Measurements from ENCODE around the gene C10orf143.
"Not testable (repeated sequence)": the region's sequence is repeated elsewhere in the genome, so short reads cannot be mapped to it uniquely, and the experiment has no call there.

Gene C10orf143

GRCh38 chr10:130027716-130028464 is 82.7 kb downstream of the C10orf143 start:
- DNase-seq, result no peak

DNA sequence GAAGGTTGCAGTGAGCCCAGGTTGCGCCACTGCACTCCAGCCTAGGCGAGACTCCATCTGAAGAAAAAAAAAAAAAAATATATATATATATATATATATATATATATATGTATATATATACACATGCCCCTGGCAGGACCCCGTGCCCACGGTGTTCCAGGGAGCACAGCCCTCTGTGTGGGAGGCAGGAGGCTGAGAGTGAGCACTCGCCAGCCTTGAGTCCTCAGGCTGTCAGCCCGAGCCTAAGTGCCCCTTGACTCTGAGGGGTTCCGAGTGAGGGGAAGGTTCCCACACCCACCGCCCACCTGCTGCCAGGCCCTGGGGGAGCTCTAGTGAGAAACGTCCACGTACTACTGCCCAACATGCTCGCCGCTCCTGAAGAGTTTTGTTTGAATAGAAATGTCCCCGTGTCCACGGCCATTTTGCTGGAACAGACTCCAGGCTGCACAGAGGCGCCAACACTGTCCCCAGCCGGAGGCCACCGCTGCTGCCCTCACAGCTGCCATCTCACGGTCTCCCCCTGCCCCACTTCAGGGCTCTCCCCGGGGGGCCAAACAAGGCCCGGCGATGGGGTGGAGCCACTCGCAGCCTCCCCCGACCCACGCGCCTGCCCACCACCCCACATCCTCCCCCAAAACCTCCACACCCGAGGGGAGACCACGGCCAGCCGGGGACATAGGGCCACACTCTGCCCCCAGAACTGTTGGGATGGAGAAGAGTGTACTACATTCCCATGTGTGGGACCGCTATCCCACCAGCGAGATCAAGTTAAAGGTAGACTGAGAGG is 83.8 kb downstream of the C10orf143 start:
- DNase-seq, result no peak

DNA sequence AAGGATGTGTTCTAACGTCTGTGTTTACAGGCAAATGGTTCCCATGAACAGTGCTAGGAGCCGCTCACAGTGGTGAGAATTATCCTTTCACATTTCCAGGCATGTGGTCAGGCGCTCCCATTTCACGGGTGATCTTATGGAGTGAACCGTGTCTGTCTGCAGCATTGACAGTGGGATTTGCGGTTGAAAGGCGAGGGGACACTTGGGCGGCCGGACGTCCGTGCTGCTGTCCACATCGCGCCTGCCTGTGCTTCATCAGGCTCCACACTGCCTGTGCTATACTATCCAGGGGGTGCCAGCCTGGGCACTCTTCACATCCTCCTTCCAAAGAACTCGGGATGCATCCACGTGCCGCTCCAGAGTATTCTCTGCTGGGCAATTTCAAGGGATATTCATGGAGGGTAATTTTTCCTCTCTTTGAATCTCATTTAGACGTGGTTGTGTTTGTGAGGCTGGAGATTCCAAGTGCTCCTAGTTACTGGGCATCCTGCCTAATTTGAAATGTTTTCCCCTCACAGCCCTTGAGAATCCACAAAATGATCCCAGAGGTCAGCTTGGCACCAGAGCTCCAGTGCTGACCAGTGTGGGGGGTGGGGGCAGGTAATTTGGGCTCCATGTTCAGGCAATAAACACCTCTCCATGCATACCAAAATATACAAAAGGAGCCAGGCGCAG is 84.7 kb downstream of the C10orf143 start:
- no peak for DNase-seq

DNA sequence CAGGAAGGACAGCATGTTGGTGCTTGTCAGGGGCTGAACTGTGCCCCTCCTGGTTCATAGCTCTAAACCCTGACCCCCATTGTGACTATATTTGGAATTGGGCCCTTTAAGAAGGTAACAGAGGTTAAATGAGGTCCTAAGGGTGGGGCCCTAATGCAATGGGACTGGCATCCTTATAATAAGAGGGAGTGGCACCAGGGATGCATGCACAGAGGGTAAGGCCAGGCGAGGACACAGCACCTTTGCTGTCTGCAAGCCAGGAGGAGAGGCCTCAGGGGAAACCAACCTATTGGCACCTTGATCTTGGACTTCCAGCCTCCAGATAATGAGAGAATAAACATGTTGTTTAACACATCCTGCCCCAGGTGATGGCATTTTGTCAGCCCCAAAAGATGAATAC is 85.3 kb downstream of the C10orf143 start:
- DNase-seq, result no peak

DNA sequence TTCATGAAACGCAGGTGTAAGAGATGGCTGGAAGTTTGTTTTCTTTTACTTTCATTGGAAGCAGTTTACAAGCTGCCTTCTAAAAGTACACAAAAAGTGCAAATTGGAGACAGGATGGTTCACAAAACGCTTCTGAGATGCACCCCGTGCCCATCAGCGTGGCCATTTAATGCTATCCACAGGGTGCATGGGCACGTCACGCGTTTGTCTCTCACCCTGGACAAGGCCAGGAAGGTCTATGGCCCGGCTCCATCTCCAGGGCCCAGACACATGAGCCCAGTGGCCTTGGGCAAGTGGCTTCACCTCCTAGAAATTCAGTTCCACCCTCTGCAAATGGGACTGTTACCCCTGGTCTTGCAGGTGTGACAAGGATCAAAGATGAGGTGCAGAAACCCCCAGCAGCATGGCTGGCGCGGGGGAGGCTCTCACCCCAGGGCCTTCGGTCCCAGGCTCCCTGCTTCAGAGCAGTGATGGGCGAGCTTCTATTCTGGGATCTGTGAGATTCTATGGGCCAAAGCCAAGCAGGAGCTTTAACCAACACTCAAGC is 85.8 kb downstream of the C10orf143 start:
- DNase-seq, result no peak

- not testable (repeated sequence) for DNase-seq
Measured at GRCh38 chr10:130024326-130024725, 86.3 kb downstream of the C10orf143 start.

DNA sequence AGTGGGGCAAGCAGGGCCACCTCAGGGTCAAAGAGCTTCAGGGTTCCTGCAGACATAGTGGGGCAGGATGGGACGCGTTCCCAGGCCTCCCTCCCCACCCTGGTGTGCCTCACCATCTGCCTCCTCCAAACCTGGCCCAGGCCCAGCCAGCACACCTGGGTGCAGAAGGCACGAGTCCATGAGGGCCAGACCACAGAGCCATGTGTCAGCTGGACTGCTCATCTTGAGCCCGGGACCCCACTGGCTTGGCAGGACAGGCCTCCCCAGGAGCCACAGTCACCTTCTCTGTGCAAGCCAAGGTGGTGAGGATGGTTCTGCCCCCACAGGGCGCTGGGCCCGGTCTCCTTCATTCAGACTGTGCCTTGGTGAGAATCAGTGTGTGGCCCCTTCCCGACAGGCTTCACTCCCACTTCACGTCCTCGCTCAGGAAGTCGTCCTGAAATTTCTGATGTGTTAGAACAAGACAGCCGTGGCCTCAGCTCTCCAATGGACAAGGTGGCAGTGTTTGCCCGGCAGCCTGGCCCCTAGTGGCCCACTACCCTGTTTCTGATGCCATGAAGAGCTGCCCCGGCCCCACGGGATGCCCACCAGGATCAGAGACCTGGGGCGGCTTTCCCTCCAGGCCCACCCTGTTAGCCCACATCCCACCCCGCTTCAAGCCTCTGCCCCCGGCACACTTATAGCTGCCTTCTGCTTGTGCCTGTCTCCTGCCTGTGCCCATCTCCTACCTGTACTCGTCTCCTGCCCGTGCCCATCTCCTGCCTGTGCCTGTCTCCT is 87.0 kb downstream of the C10orf143 start:
- DNase-seq, result no peak

GRCh38 chr10:130022511-130023299 is 87.9 kb downstream of the C10orf143 start:
- DNase-seq, result no peak

DNA sequence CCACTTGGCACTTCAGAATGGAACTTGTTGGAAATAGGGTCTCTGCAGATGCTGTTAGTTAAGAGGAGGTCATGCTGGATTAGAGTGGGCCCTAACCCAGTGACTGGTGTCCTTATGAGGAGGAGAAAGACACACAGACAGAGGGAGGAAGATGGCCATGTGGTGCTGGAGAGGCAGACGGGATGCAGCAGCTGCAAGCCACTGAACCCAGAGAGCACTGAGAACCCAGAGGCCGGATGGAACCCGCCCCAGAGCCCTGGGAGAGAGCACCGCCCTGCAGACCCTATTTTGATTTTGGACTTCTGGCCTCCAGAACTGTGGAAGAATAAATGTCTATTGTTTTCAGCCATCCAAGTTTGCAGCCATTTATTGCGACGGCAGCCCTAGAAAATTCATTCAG is 88.5 kb downstream of the C10orf143 start:
- DNase-seq, result no peak

DNA sequence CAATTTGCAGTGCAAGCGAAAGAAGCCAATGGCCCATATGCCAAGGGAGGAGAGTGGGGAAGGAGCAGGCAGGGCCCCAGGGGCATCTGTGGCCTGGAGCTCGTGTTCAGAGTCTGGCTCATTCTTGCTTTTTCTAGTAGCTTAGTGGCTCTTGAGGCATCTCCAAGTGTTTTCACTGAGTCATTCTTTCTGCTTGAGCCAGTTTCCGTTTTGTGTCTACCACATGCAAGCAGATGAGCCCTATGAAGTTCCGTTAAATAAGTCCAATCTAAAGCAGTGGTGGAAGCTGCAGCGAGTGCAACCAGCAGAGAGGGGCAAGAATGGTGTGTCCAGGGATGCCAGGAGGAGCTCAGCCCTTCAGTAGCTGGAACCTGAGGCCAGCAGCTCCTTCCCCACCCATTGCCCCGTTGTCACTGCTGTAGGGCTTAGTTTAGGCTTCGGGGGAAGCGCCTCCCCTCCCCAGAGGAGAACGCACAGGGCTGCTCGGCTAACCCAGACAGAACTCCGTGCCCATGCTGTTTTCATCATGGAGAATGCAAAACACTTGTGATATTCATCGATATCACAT is 89.2 kb downstream of the C10orf143 start:
- no peak for DNase-seq

GRCh38 chr10:130020651-130021382 is 89.8 kb downstream of the C10orf143 start:
- no peak for DNase-seq

DNA sequence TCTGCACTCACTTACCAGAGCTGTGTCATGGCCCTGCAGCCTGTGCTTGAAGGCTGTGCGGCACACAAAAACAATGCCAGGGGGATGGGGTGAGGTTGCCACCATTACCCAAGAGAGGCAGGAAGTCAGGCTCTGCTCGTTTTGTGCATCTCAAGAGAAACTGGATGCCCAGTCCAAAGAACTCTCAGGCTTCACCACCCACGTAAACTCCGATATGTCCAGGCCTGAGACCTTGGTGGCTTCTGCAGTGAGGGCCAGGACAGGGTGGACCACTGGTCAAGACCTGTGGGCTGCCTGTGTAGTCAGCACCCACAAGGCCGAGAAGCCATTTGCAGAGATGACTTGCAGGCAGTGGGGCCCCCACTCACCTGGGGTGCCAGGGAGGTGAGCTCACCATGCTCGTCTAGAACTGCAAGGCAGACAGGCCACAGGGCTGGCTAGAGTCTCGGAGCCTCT is 91.9 kb downstream of the C10orf143 start:
- no peak for DNase-seq

DNA sequence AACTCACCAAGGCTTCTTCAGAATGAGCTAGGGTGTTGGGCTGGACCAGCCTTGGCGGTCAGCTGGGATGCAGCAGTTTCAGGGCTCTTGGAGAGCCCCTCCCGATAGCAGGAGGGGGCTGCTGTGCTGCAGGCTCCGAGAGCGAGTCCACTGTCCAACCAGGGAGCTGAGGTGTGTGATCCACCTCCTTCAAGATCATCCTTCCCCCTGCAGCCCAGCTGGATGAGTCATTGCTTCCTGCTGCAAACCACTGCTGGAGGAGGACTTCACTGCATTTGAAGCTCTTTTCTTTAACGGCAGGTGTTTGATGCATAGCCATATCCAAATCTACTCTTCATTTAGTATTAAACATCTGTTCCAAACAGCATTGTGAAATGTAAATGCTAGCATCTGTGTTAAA is 92.4 kb downstream of the C10orf143 start:
- DNase-seq, result no peak

DNA sequence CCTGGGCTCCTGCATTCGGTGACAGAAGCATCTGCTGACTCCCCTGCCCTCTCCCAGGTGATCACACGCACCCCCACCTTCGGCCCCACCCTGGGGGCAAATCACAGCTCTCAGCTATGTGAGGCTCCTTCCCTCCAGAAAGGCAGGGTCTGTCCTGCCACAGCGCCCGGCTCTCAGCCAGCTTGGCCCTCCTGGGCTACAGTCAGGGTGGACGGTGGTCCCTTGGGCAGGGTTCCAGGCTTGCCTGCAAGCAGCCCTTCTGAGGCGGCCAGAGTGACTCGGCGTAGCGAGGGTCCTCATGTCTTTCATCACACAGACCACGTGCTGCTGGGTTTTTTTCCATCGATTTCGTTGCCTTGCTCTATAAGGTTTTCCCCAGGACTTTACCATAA is 93.0 kb downstream of the C10orf143 start:
- no peak for DNase-seq

DNA sequence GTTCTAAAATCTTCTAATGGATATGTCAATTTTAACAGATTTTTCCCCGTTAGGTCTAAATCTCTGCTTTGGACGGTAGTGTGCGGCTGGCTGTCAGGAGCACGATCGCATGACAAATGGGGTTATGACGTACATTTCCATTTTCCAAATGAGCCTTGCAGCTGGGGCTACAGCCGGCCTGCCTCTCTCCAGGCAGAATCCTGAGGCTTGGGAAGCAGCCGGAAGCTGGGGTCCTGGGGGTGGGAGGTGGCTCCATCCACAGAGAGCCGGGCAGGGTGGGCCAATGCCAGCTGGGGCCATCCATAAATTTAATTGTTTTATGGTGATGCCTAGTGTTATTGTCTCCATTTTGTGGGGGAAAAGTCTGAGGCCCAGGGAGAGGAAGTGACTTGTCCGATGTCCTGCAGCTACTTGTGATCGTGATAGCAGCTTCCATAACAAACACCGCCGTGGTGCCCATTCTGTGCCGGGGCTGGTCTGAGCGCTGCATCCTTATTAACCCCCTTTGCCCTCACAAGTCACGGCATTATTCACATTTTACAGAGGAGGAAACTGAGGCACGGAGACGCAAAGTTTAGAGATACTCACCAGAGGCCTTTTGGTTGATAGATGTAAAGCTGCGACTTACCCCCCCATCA is 93.5 kb downstream of the C10orf143 start:
- DNase-seq, result no peak

DNA sequence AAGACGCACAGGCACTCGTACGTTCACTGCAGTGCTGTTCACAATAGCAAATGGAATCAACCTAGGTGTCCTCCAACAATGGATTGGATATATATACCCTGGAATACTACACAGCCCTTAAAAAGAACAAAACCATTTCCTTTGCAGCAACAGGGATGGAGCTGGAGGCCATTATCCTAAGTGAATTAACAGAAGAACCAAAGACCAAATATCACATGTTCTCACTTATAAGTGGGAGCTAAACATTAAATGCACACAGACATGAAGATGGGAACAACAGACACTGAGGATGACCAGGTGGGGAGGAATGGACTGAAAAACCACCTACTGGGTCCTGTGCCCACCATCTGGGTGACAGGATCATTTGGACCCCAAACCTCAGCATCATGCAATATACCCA is 94.5 kb downstream of the C10orf143 start:
- no peak for DNase-seq

- no peak for DNase-seq
Measured at GRCh38 chr10:130015075-130015695, 95.4 kb downstream of the C10orf143 start.

GRCh38 chr10:130014263-130015074 is 96.2 kb downstream of the C10orf143 start:
- no peak for DNase-seq

All from NCI-H2081 treated with DMSO at 0.1 percent for 48 hours (cell line).